SU-DHL-6 (cell line): Measurements from ENCODE around the gene ARHGAP26.

Source experiments
- CTCF ChIP-seq: fragments of 200-600 bp; sonication (generic); IDR thresholded peaks from one replicate; pipeline ENCODE4 v1.5.1; 2017; ENCODE audit warnings: antibody characterized with exemption, mild to moderate bottlenecking, low read length, moderate library complexity; ENCODE audit not compliant: insufficient read depth, poor library complexity, severe bottlenecking
- EZH2phosphoT487 ChIP-seq: fragments of 200-600 bp; sonication (generic), shearing (Covaris generic); conservative IDR thresholded peaks from 2 replicates; pipeline ENCODE4 v1.6.1; 2018; ENCODE audit warnings: mild to moderate bottlenecking, antibody characterized with exemption, low read length, moderate library complexity, mixed read lengths

DNA sequence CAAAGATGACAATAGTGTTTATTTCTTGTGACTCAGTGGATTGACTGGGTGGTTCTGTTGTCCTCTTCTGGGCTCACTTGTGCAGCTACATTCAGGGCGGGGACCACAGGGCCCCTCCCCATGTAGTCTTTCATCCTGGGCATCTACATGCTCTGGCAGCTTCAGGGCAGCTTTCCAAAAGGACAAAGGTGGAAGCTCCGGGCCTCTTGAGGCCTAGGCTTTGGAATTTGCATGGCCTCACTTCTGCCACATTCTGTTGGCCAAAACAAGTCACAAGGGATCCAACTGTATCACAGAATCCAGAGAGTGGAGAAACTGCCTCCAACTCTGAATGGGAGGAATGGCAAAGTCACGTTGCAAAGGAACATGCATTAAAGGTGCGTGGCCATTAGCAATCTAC lies 64.3 kb downstream of the ARHGAP26 start:
- TF ChIP-seq CTCF (no peak), EZH2phosphoT487 (no peak)
